ENCODE measurements around the gene ARHGEF2. TPM values are rescaled to one million over a fixed set of nuclear protein-coding genes. Genes with fewer than 3 reads are reported as not detected.

The ARHGEF2 gene
- total and polyA plus RNA-seq, 2 donors (not counting 1 experiment from before 2014, with no cell fraction given) = 103 to 276 TPM

GRCh38 chr1:155934097-155934935 is 44.0 kb downstream of the ARHGEF2 start, which contains the start of gene KHDC4:
Gene KHDC4 (minus strand): TSS chr1:155934413. CDS start chr1:155934373, 40 bp downstream.
- Histone ChIP-seq H3K79me2 (ENCODE audit: control insufficient read depth, insufficient read depth, low read length) (peaks cover 45% of the 10 kb centered on the region), H3K4me1 (ENCODE audit: control insufficient read depth, extremely low read depth, insufficient read depth, low read length) (peaks cover 12% of the 10 kb centered on the region), H3K36me3 (ENCODE audit: control insufficient read depth, insufficient read depth, low read length) (peaks cover 2% of the 10 kb centered on the region), H3K4me3 (replicated peaks in 1 of 4; ENCODE audit: control extremely low read depth in 1 of 4, insufficient read depth in 1 of 4, low read depth in 3 of 4, low read length in 4 of 4) (peak within 1 kb of the TSS; percentile 94 to 98 (median 96)), H3K4me2 (ENCODE audit: extremely low read depth, insufficient read depth, low read length) (peak within 1 kb of the TSS; percentile 98), H3K27ac (ENCODE audit: insufficient read depth, low read length) (peak within 1 kb of the TSS; percentile 96), H3K9ac (ENCODE audit: insufficient read depth, low read length) (peak within 1 kb of the TSS; percentile 96), H3K9me3 (ENCODE audit: control insufficient read depth, insufficient read depth, low read depth, low read length) (no peaks in the 10 kb centered on the region), H4K20me1 (ENCODE audit: control insufficient read depth, extremely low read depth, insufficient read depth, low read length) (no peaks in the 10 kb centered on the region), H3K27me3 (ENCODE audit: control insufficient read depth, insufficient read depth, low read length) (no peaks in the 10 kb centered on the region), H2AFZ (ENCODE audit: low read length) (peak within 1 kb of the TSS; percentile 88)
- peak; percentile 99 for DNase-seq (ENCODE audit: low read depth in 2 of 2)
- TF ChIP-seq EZH2 (IDR thresholded peaks at IDR 0.05; ENCODE audit: low read length, missing control alignments) = no peak
- TF ChIP-seq CTCF (conservative IDR thresholded peaks at IDR 0.05 in 1 of 2, IDR thresholded peaks at IDR 0.05 in 1 of 2; ENCODE audit: low read depth in 1 of 2, low read length in 2 of 2) = no peak

- H3K79me2 ChIP-seq (ENCODE audit: control insufficient read depth, insufficient read depth, low read length) = peaks cover 49% of the 10 kb centered on the region
- TF ChIP-seq CTCF (conservative IDR thresholded peaks at IDR 0.05 in 1 of 2, IDR thresholded peaks at IDR 0.05 in 1 of 2; ENCODE audit: low read depth in 1 of 2, low read length in 2 of 2) (no peak), EZH2 (IDR thresholded peaks at IDR 0.05; ENCODE audit: low read length, missing control alignments) (no peak)
- no peak for DNase-seq (ENCODE audit: low read depth in 2 of 2)
- H3K36me3 ChIP-seq (ENCODE audit: control insufficient read depth, insufficient read depth, low read length) = peaks cover 2% of the 10 kb centered on the region
- peak overlapping the region; percentile 96 for H3K27ac ChIP-seq (ENCODE audit: insufficient read depth, low read length)
- H4K20me1 ChIP-seq (ENCODE audit: control insufficient read depth, extremely low read depth, insufficient read depth, low read length) = no peaks in the 10 kb centered on the region
- peak overlapping the region; percentile 94 to 98 (median 96) for H3K4me3 ChIP-seq (replicated peaks in 1 of 4; ENCODE audit: control extremely low read depth in 1 of 4, insufficient read depth in 1 of 4, low read depth in 3 of 4, low read length in 4 of 4)
- H3K9me3 ChIP-seq (ENCODE audit: control insufficient read depth, insufficient read depth, low read depth, low read length) = no peaks in the 10 kb centered on the region
- peak overlapping the region; percentile 84 for H3K4me2 ChIP-seq (ENCODE audit: extremely low read depth, insufficient read depth, low read length)
- no peaks in the 10 kb centered on the region for H3K27me3 ChIP-seq (ENCODE audit: control insufficient read depth, insufficient read depth, low read length)
- peak overlapping the region; percentile 96 for H3K9ac ChIP-seq (ENCODE audit: insufficient read depth, low read length)
- H3K4me1 ChIP-seq (ENCODE audit: control insufficient read depth, extremely low read depth, insufficient read depth, low read length) = peaks cover 12% of the 10 kb centered on the region
- H2AFZ ChIP-seq (ENCODE audit: low read length) = no peak overlapping the region
Observed at GRCh38 chr1:155933591-155934096, 44.7 kb downstream of the ARHGEF2 start.

GRCh38 chr1:155932487-155932886 is 45.9 kb downstream of the ARHGEF2 start:
- Histone ChIP-seq H3K27me3 (ENCODE audit: control insufficient read depth, insufficient read depth, low read length) (no peaks in the 10 kb centered on the region), H3K36me3 (ENCODE audit: control insufficient read depth, insufficient read depth, low read length) (peaks cover 5% of the 10 kb centered on the region), H3K79me2 (ENCODE audit: control insufficient read depth, insufficient read depth, low read length) (peaks cover 51% of the 10 kb centered on the region), H3K9ac (ENCODE audit: insufficient read depth, low read length) (no peak overlapping the region), H3K4me2 (ENCODE audit: extremely low read depth, insufficient read depth, low read length) (peak overlapping the region; percentile 84), H3K9me3 (ENCODE audit: control insufficient read depth, insufficient read depth, low read depth, low read length) (no peaks in the 10 kb centered on the region), H3K27ac (ENCODE audit: insufficient read depth, low read length) (no peak overlapping the region), H2AFZ (ENCODE audit: low read length) (no peak overlapping the region), H4K20me1 (ENCODE audit: control insufficient read depth, extremely low read depth, insufficient read depth, low read length) (no peaks in the 10 kb centered on the region), H3K4me3 (replicated peaks in 1 of 4; ENCODE audit: control extremely low read depth in 1 of 4, insufficient read depth in 1 of 4, low read depth in 3 of 4, low read length in 4 of 4) (peak overlapping the region; percentile 11 to 98 (median 95)), H3K4me1 (ENCODE audit: control insufficient read depth, extremely low read depth, insufficient read depth, low read length) (peaks cover 12% of the 10 kb centered on the region)
- DNase-seq (ENCODE audit: low read depth in 2 of 2) = no peak
- TF ChIP-seq CTCF (conservative IDR thresholded peaks at IDR 0.05 in 1 of 2, IDR thresholded peaks at IDR 0.05 in 1 of 2; ENCODE audit: low read depth in 1 of 2, low read length in 2 of 2) (no peak), EZH2 (IDR thresholded peaks at IDR 0.05; ENCODE audit: low read length, missing control alignments) (no peak)

Data from fibroblast of lung (primary cell).